Neural cell (in vitro differentiated cells): Measurements from ENCODE around the gene STAT6. TPM values are rescaled to one million over a fixed set of nuclear protein-coding genes. Genes with fewer than 3 reads are reported as not detected.

ENCODE experiments used
- H2AFZ ChIP-seq: fragments of 200-600, 300-800 bp; sonication (generic), shearing (Covaris generic); 2 replicates; pipeline ENCODE4 v1.6.0; 2014; ENCODE audit warnings: low read depth, mild to moderate bottlenecking, antibody characterized with exemption, low read length, moderate library complexity
- H3F3A ChIP-seq: fragments of 200-600 bp; shearing (Covaris generic); 2 replicates; pipeline ENCODE4 v1.6.1; 2016; ENCODE audit warnings: mild to moderate bottlenecking, moderate library complexity, mixed read lengths, antibody characterized with exemption, low read length; ENCODE audit not compliant: insufficient read depth, poor library complexity, severe bottlenecking
- H3K27ac ChIP-seq: fragments of 200-600, 300-800 bp; sonication (generic), shearing (Covaris generic); 2 replicates; pipeline ENCODE4 v1.5.1; 2014; ENCODE audit warnings: mild to moderate bottlenecking, low read length, moderate library complexity
- H3K27me3 ChIP-seq: fragments of 300-800, 200-600 bp; sonication (generic), shearing (Covaris generic); 2 replicates; pipeline ENCODE4 v1.6.0; 2014; ENCODE audit warnings: mild to moderate bottlenecking, low read depth, low read length, moderate library complexity; ENCODE audit not compliant: insufficient read depth
- H3K36me3 ChIP-seq: fragments of 300-800, 200-600 bp; sonication (generic), shearing (Covaris generic); 2 replicates; pipeline ENCODE4 v1.5.1; 2014; ENCODE audit warnings: mild to moderate bottlenecking, antibody characterized with exemption, low read length, moderate library complexity; ENCODE audit not compliant: insufficient read depth
- H3K4me2 ChIP-seq: fragments of 300-800, 200-600 bp; sonication (generic), shearing (Covaris generic); 2 replicates; pipeline ENCODE4 v1.6.0; 2014; ENCODE audit warnings: mild to moderate bottlenecking, low read length
- H3K4me3 ChIP-seq: fragments of 300-800, 200-600 bp; sonication (generic), shearing (Covaris generic); 2 replicates; pipeline ENCODE4 v1.5.1; 2014; ENCODE audit warnings: mild to moderate bottlenecking, low read length, moderate library complexity
- H3K79me2 ChIP-seq: fragments of 200-600 bp; shearing (Covaris generic); replicated peaks from 2 replicates; pipeline ENCODE4 v1.6.0; 2014; ENCODE audit warnings: mild to moderate bottlenecking, low read length, moderate library complexity; ENCODE audit not compliant: insufficient read depth
- H3K9ac ChIP-seq: fragments of 300-800, 200-600 bp; sonication (generic), shearing (Covaris generic); 2 replicates; pipeline ENCODE4 v1.6.1; 2016; ENCODE audit warnings: mild to moderate bottlenecking, low read length, mixed read lengths
- H3K9me2 ChIP-seq: fragments of 200-600 bp; shearing (Covaris generic); 2 replicates; pipeline ENCODE4 v1.6.1; 2016; ENCODE audit warnings: mild to moderate bottlenecking, low read length, mixed read lengths; ENCODE audit not compliant: insufficient read depth
- H3K9me3 ChIP-seq: fragments of 200-600, 300-800 bp; sonication (generic), shearing (Covaris generic); 2 replicates; pipeline ENCODE4 v1.6.1; 2016; ENCODE audit warnings: mild to moderate bottlenecking, mixed run types, low read length, moderate library complexity, mixed read lengths
- H4K20me1 ChIP-seq: fragments of 200-600 bp; shearing (Covaris generic); 2 replicates; pipeline ENCODE4 v1.6.1; 2016; ENCODE audit warnings: mild to moderate bottlenecking, mixed run types; ENCODE audit not compliant: insufficient read depth
- EP300 ChIP-seq: fragments of 450-650 bp; conservative IDR thresholded peaks from 2 replicates; pipeline ENCODE4 v1.6.1; 2014; ENCODE audit warnings: antibody characterized with exemption, mild to moderate bottlenecking, moderate library complexity; ENCODE audit not compliant: poor library complexity, severe bottlenecking
- EZH2 ChIP-seq: fragments of 200-600, 300-800 bp; shearing (Covaris generic), sonication (generic); IDR thresholded peaks from 2 replicates; pipeline ENCODE4 v1.6.1; 2014; ENCODE audit warnings: antibody characterized with exemption, low read length, borderline replicate concordance, mild to moderate bottlenecking; ENCODE audit not compliant: insufficient read depth, poor library complexity, severe bottlenecking
- MXI1 ChIP-seq: fragments of 450-650 bp; conservative IDR thresholded peaks from 2 replicates; pipeline ENCODE4 v1.6.1; 2014; ENCODE audit warnings: antibody characterized with exemption, mild to moderate bottlenecking; ENCODE audit not compliant: poor library complexity, severe bottlenecking
- POLR2AphosphoS5 ChIP-seq: IDR thresholded peaks from 2 replicates; pipeline ENCODE4 v1.6.1; 2012
- RAD21 ChIP-seq: fragments of 450-650 bp; conservative IDR thresholded peaks from 2 replicates; pipeline ENCODE4 v1.6.1; 2014; ENCODE audit warnings: antibody characterized with exemption, mild to moderate bottlenecking, moderate library complexity
- SMC3 ChIP-seq: fragments of 450-650 bp; conservative IDR thresholded peaks from 2 replicates; pipeline ENCODE4 v1.6.1; 2014; ENCODE audit warnings: antibody characterized with exemption, mild to moderate bottlenecking, moderate library complexity; ENCODE audit not compliant: poor library complexity
- TAF1 ChIP-seq: IDR thresholded peaks from 2 replicates; pipeline ENCODE4 v1.6.1; 2012; ENCODE audit warnings: low read depth
- polyA plus RNA-seq: library from polyadenylated mRNA; depleted of rRNA; stranded (reverse); fragments of >200 nt; gene quantifications from 2 replicates; pipeline ENCODE4 v1.2.3, GENCODE V29; 2014
- TF ChIP-seq, protein P1 (sequence below): fragments of 450-650 bp; IDR thresholded peaks from 2 replicates; pipeline ENCODE4 v1.5.1; 2014; ENCODE audit warnings: antibody characterized with exemption, mild to moderate bottlenecking, moderate library complexity; ENCODE audit not compliant: poor library complexity, severe bottlenecking
- TF ChIP-seq, protein P2 (sequence below): IDR thresholded peaks from 2 replicates; pipeline ENCODE4 v1.6.1; 2012; ENCODE audit warnings: borderline replicate concordance

STAT6 gene
- polyA plus RNA-seq, 1 donor from 2014 or later: not detected

DNA sequence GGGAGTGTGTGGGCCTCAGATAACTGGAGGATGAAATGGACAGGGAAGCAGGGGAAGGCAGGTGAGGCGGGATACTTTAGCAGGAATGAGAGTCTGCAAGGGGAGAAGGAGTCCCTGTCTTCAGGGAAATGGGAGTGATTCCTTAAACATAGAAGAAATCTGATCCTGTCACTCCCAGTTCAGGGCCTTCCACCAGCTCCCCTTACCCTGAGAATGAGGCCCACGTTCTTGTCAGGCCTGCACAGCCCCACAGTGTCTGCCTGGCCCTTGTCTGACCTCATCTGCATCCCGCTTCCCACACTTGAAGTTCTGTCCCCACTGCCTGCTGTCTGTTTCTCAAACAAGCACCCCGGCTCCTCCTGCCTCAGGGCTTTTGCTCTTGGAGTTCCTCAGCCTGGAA lies 48.9 kb upstream of the STAT6 start:
- no peaks in the 10 kb centered on the region for H4K20me1 ChIP-seq
- H3K79me2 ChIP-seq: no peaks in the 10 kb centered on the region
- no peak overlapping the region for H3K27ac ChIP-seq

DNA sequence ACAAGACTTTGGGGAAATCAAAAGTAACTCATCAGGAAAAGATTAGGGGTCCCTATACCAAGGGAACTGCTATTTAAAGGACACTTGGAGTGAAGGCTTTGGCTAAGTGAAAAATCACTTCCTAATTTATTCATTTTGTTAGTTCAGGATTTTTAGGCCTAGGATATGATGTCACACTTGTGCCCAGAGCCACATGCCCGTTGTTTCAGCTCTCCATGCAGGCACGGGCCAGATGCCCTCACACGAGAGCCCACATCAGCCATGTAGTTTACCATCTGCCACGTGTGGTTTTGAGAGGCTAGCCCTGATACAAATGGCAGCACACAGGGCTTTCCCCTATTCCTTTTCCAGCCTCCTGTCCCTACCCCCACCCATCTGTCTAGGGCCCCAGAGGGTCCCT lies 48.1 kb upstream of the STAT6 start:
- Histone ChIP-seq H4K20me1 (no peaks in the 10 kb centered on the region), H3K9ac (no peak overlapping the region), H3K79me2 (no peaks in the 10 kb centered on the region), H3K27me3 (no peaks in the 10 kb centered on the region), H3K4me2 (no peak overlapping the region), H3K4me3 (no peak overlapping the region), H3K36me3 (peaks cover 7% of the 10 kb centered on the region), H2AFZ (no peak overlapping the region), H3F3A (no peaks in the 10 kb centered on the region), H3K9me2 (no peaks in the 10 kb centered on the region), H3K9me3 (no peaks in the 10 kb centered on the region), H3K27ac (no peak overlapping the region)
- TF ChIP-seq, protein P1, sequence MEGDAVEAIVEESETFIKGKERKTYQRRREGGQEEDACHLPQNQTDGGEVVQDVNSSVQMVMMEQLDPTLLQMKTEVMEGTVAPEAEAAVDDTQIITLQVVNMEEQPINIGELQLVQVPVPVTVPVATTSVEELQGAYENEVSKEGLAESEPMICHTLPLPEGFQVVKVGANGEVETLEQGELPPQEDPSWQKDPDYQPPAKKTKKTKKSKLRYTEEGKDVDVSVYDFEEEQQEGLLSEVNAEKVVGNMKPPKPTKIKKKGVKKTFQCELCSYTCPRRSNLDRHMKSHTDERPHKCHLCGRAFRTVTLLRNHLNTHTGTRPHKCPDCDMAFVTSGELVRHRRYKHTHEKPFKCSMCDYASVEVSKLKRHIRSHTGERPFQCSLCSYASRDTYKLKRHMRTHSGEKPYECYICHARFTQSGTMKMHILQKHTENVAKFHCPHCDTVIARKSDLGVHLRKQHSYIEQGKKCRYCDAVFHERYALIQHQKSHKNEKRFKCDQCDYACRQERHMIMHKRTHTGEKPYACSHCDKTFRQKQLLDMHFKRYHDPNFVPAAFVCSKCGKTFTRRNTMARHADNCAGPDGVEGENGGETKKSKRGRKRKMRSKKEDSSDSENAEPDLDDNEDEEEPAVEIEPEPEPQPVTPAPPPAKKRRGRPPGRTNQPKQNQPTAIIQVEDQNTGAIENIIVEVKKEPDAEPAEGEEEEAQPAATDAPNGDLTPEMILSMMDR: no peak
- TF ChIP-seq EP300 (no peak), SMC3 (no peak), POLR2AphosphoS5 (no peak), RAD21 (no peak), EZH2 (no peak), MXI1 (no peak), TAF1 (no peak)
- TF ChIP-seq, protein P2, sequence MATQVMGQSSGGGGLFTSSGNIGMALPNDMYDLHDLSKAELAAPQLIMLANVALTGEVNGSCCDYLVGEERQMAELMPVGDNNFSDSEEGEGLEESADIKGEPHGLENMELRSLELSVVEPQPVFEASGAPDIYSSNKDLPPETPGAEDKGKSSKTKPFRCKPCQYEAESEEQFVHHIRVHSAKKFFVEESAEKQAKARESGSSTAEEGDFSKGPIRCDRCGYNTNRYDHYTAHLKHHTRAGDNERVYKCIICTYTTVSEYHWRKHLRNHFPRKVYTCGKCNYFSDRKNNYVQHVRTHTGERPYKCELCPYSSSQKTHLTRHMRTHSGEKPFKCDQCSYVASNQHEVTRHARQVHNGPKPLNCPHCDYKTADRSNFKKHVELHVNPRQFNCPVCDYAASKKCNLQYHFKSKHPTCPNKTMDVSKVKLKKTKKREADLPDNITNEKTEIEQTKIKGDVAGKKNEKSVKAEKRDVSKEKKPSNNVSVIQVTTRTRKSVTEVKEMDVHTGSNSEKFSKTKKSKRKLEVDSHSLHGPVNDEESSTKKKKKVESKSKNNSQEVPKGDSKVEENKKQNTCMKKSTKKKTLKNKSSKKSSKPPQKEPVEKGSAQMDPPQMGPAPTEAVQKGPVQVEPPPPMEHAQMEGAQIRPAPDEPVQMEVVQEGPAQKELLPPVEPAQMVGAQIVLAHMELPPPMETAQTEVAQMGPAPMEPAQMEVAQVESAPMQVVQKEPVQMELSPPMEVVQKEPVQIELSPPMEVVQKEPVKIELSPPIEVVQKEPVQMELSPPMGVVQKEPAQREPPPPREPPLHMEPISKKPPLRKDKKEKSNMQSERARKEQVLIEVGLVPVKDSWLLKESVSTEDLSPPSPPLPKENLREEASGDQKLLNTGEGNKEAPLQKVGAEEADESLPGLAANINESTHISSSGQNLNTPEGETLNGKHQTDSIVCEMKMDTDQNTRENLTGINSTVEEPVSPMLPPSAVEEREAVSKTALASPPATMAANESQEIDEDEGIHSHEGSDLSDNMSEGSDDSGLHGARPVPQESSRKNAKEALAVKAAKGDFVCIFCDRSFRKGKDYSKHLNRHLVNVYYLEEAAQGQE: no peak

More for the DNA sequence above, 48.9 kb upstream of the STAT6 start:
- no peaks in the 10 kb centered on the region for H3K9me2 ChIP-seq
- H3K4me2 ChIP-seq: no peak overlapping the region
- H3K9ac ChIP-seq: no peak overlapping the region
- TF ChIP-seq SMC3 (no peak), MXI1 (no peak), RAD21 (no peak), TAF1 (no peak), EP300 (no peak)
- no peaks in the 10 kb centered on the region for H3K9me3 ChIP-seq
- peaks cover 7% of the 10 kb centered on the region for H3K36me3 ChIP-seq
- no peaks in the 10 kb centered on the region for H3K27me3 ChIP-seq
- H2AFZ ChIP-seq: no peak overlapping the region
- no peak overlapping the region for H3K4me3 ChIP-seq
- no peaks in the 10 kb centered on the region for H3F3A ChIP-seq

DNA sequence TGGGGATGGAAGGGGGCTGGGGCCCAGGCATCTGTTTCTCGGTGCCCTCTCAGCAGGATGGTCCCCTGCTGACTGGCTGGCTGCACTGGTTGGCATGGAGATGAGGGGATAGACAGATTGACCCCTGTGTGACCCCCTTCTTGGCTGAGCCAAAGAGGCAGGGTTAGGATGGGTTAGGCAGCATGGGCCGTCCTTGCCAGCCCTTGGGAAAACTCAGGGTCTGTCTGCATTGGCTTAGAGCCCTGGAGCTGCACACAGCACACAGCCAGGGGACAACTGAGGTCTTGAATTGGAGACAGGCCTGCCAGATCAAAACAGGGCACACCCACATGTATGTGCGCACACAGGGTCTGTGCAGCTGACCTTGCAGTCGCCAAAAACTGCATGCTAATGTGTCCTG lies 47.5 kb upstream of the STAT6 start:
- Histone ChIP-seq H3K36me3 (peaks cover 12% of the 10 kb centered on the region), H3K9me2 (no peaks in the 10 kb centered on the region), H2AFZ (no peak overlapping the region), H3K9ac (no peak overlapping the region), H3F3A (no peaks in the 10 kb centered on the region), H3K27me3 (no peaks in the 10 kb centered on the region), H3K27ac (no peak overlapping the region), H3K4me2 (no peak overlapping the region), H3K79me2 (no peaks in the 10 kb centered on the region), H4K20me1 (no peaks in the 10 kb centered on the region), H3K9me3 (no peaks in the 10 kb centered on the region), H3K4me3 (no peak overlapping the region)
- no peak for TF ChIP-seq TAF1
- no peak for TF ChIP-seq MXI1
- TF ChIP-seq, protein P2: no peak
- no peak for TF ChIP-seq POLR2AphosphoS5
- no peak for TF ChIP-seq EP300
- no peak for TF ChIP-seq SMC3
- TF ChIP-seq, protein P1: no peak
- TF ChIP-seq EZH2: no peak
- no peak for TF ChIP-seq RAD21
